ENCODE measurements around the gene PGK2.
"Not testable (repeated sequence)": the region's sequence is repeated elsewhere in the genome, so short reads cannot be mapped to it uniquely, and the experiment has no call there.

Gene PGK2

GRCh38 chr6:49787176-49787575, at the start of gene PGK2:
PGK2 (minus strand) TSS chr6:49787285; CDS start chr6:49787187, 98 bp downstream.
- DNase-seq (ENCODE audit: low spot score) = no peak

DNA sequence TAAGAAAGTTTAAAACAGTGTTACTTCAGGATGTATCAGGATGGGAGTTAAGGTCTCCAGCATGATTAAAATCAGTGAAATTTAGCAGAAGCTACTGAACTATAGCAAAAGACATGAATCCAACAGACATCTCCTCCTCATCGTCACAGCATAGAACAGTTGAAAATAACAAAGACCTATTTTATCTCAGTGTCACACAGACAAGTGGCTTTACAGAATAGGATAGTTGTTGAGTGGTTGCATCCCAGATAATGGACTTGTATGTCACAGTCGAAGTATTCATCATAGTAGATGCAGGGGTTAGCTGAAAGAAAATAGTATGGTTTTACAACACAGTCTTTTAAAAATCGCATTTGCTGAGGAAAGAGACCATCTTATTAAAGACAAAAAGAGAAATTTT, 48.1 kb upstream of the PGK2 start:
- DNase-seq (ENCODE audit: low spot score) = no peak

DNA sequence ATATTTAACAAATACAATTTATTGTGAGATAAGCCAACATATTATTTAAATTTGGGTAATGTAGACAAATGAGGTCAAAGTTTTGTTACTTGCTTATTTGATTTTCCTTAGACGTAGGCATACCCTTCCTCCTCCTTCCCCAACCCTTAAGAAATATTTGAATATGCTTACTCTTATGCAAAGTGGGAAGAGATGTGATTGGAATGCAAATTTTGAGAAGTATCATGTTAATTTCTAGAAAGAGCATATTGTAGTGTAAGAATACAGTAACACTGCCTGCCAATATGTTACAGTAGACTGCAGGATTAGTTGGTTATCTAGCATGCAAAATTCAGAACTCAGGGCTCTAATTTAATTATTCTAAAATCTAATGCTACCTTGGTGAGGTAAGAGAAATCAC, 46.3 kb upstream of the PGK2 start:
- no peak for DNase-seq (ENCODE audit: low spot score)

GRCh38 chr6:49826743-49827406, 39.8 kb upstream of the PGK2 start:
- DNase-seq (ENCODE audit: low spot score) = no peak

GRCh38 chr6:49815166-49815565, 28.1 kb upstream of the PGK2 start:
- DNase-seq (ENCODE audit: low spot score) = no peak

- DNase-seq (ENCODE audit: low spot score) = no peak
Observed at GRCh38 chr6:49813248-49813647, 26.2 kb upstream of the PGK2 start.

DNA sequence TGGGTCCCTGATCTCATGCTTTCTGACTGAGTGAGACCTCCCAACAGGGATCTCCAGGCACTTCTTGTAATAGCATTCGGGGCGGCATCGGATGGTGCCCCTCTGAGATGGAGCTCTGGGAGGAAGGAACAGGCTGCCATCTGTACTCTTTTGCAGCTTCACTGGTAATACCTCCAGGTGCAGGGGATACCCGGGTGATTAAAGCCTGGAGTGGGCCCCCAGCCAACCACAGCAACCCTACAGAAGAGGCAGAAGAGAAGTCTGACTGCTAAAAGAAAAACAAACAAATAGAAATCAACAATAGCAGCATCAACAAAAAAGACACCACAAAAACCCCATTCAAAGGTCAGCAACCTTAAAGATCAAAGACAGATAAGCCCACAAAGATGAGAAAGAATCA, 19.1 kb upstream of the PGK2 start:
- no peak for DNase-seq (ENCODE audit: low spot score)

DNA sequence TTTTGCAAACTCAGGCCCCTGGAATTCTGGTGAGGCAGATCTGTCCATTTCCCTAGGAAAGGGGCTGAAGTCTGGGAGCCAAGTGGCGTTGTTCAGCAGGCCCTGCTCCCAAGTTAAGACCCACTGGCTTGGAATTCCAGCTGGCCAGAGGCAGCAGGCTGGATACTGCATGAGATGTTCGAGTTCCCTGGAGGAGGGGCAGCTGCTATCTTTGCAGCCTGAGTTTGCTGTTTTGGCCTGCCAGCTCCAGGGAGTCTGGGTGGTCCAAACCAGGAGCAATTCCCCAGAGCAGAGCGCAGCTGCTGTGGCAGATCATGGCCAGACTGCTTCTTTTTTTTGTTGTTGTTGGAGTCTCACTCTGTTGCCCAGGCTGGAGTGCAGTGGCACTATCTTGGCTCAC, 18.2 kb upstream of the PGK2 start:
- no peak for DNase-seq (ENCODE audit: low spot score)

- no peak for DNase-seq (ENCODE audit: low spot score)
Observed at GRCh38 chr6:49801525-49801924, 14.4 kb upstream of the PGK2 start.

GRCh38 chr6:49799090-49799489, 12.0 kb upstream of the PGK2 start:
- DNase-seq (ENCODE audit: low spot score) = no peak

GRCh38 chr6:49796842-49797455, 9.9 kb upstream of the PGK2 start:
- not testable (repeated sequence) for DNase-seq (ENCODE audit: low spot score)

DNA sequence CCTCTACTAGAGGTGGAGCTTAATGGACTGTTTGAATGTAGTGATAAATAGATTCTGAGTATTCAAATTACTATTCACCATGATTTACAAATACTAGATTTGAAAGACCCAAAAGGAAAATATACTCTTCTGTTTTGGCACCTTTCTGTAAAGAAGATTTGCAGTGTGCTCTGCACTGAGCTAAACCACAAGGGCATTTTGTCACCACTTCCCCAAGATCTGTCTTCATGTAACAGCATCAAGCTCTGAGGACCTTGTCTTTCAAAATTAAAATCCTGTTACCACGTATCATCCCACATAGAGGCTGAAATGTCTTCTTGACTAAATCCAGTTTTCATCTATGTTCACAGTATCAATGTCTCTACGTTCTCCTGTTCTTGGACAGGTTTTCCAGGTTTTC, 3.3 kb upstream of the PGK2 start:
- no peak for DNase-seq (ENCODE audit: low spot score)

DNA sequence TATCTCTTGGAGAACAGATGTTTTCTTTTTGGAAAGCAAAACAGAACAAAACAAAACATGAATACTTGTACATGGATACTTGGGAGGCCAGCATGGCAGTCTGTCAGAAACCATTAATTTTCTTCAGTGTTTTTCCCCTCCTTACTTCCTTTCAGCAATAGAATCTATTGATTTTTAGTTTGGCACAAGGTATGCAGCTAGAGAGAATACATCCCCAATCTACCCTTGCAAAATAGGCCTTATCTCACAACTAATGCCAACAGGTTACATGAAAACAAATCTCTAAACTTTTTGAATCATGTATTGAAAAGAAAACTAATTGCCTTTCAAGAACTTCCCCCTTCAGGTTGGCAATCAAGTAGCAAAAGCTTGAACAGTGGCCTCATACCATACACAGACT, 2.8 kb downstream of the PGK2 start:
- DNase-seq (ENCODE audit: low spot score) = no peak

DNA sequence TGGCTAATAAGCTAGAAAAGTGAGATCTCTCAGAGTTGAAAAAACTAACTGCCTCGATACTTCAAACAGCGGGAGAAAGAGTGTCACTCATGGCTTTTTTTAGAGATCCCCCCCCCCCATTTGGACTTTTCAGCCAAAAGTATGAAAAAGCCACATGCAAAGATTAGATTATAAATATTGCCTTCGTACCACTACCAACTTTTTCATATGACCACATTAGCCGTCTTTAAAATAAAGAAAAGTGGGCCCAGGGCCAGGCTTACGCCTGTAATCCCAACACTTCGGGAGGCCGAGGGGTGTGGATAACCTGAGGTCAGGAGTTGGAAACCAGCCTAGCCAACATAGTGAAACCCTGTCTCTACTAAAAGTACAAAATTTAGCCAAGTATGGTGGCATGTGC, 4.4 kb downstream of the PGK2 start:
- DNase-seq (ENCODE audit: low spot score) = no peak

DNA sequence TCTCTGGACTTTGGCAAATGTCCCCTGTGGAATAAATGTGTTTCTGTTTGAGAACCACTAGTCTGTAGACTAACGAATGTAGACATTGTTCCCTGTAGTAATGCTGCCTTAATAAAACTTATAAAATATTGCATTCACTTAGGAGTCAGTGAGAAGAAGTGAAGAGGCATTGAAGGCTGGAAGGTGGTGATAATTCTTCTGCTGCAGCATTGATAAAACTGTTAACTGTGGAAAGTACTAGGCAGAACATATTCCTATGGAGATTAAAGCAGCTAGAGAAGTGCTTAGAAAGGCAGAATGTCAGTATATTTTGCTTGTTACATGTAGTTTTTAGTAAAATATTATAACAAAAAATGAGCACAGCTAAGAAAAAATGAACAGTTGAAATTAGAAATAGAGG, 4.8 kb downstream of the PGK2 start:
- DNase-seq (ENCODE audit: low spot score) = no peak

DNA sequence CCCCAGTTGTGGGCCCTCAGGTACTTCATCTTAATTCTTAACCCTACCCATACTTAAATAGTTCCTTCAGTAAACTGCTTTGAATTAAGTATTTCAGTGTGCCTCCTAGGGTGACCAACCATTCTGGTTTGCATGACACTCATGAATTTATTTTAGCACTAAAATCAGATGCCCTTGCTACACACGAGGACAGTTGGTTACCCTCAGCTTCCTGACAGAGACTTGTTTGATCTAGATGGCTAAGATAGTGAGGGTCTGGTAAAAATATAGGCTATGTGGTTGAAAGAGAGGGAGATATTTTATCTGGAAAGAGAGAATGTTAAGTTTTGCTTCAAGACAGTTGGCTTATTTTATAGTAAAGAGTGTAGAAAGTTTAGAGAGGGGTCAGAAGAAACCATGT, 10.6 kb downstream of the PGK2 start:
- no peak for DNase-seq (ENCODE audit: low spot score)

- no peak for DNase-seq (ENCODE audit: low spot score)
Observed at GRCh38 chr6:49775043-49775442, 12.0 kb downstream of the PGK2 start.

GRCh38 chr6:49772285-49772684, 14.8 kb downstream of the PGK2 start:
- DNase-seq (ENCODE audit: low spot score) = no peak

GRCh38 chr6:49766762-49767161, 20.3 kb downstream of the PGK2 start:
- DNase-seq (ENCODE audit: low spot score) = no peak

DNA sequence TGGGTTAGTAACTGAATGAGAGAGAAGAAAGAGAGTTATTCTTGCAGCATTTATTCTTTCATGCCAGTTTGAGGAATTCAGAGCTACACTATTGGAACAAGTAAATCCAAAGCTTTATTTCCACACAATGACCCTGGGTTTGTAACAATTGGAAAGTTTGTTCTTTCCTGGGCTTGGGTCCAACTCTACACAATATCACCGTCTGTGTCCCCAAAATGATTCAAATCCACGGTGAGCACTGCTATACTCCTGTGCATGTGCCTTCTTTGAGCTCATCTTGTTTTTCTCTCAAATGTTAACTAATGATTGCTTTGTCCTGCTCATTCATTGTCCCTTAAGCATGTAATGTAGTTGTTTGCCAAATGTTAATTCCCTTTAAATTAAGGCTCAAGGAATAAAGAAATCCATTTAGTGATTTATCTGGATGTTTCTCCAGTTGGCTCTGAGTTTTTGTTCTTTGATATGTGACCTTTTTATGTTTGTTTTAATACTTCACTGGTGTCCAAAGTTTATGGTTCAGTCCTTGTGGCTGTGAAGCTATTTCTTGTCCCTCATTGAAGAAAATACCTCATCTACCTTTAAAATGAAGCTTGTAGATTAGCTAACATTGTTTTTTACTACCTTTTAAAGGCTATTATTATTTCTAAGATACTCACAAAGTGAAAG, 22.4 kb downstream of the PGK2 start:
- DNase-seq (ENCODE audit: low spot score) = no peak

DNA sequence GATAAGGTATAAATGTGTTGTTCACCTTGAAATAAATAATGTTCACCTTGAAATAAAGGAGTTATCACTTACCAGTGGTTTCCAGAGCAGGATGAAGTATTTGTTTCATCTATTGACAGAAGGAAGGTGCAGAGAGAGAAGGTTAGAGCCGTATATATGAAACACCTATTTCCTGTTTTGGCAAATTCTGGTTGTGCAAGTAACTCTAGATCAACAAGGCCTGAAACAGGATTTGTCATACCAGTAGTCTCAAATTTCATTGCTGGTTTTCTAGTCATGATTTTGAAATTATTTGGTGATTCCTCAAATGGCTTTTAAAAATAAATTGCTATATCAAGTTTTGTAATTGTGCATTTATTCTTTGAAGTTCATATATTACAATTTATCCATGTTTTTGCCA, 42.8 kb downstream of the PGK2 start, which contains the start of gene CRISP3:
Gene CRISP3, minus strand, starts transcription at position 130 of the 400 bp plus-strand sequence. Its CDS starts 21 bp downstream, at position 109.
- DNase-seq (ENCODE audit: low spot score) = no peak

DNA sequence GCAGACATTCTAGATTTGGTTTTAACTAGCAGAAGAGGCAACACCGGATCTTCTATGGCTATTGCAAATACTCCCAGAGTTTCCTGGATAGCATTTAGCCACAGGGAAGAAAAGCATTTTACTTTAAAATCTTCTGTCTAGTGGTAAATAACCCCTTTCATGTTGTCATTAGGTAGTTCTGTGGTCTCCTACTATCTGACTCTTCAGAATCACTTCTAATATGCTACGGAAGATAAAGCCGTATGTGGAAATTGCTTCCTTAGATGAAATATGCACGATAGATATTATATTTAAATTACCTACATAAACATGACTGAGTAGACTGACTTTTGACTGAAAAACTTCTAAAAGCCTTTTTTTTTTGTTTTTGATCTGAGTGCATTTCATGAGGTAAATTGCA, 43.7 kb downstream of the PGK2 start:
- no peak for DNase-seq (ENCODE audit: low spot score)

- DNase-seq (ENCODE audit: low spot score) = no peak
Observed at GRCh38 chr6:49739423-49739822, 47.7 kb downstream of the PGK2 start.

Measured in ecto neural progenitor cell (in vitro differentiated cells).